Measurements from ENCODE around the gene CRYGN. TPM values are rescaled to one million over a fixed set of nuclear protein-coding genes. Genes with fewer than 3 reads are reported as not detected.

The CRYGN gene
- total and polyA plus RNA-seq, 9 of the 15 experiments (the other 6 are each of a cell fraction or from before 2014, with no cell fraction given), result not detected

DNA sequence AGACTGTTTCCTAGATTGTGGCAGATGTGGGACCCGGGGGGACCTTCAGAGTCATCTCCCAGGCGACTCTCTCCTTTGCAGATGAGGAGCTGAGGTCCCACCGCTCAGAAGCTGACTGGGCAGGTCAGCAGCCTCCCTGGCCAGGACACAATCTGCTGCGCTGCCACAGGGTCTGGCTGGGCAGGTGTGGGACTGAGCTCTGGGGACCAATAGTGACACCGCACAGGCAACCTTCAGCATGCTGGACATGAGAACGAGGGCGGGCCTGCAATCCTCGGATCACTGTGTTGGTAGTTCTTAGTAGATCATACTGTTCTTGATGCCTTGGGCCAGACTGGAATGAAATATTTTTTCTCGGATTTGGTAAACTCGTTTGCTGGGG lies 20.5 kb upstream of the CRYGN start:
- H4K20me1 ChIP-seq (replicated peaks; ENCODE audit: control insufficient read depth, insufficient read depth, low read length), result no peaks in the 10 kb centered on the region
- WGBS (ENCODE audit: insufficient coverage, low coverage, missing lambda C conversion rate), result 31% methylated on average over 10 of the region's 10 CpGs
- H3K79me2 ChIP-seq (ENCODE audit: control insufficient read depth, insufficient read depth, low read length), result no peaks in the 10 kb centered on the region
- peaks cover 4% of the 10 kb centered on the region for H3K36me3 ChIP-seq (ENCODE audit: control insufficient read depth, insufficient read depth, low read length)
- in situ Hi-C loops (cut with MboI), result no loop called here
- BruUV-seq (replicated peaks), result no TSS peak
- no peaks in the 10 kb centered on the region for H3K4me1 ChIP-seq (replicated peaks in 1 of 2; ENCODE audit: control insufficient read depth in 2 of 2, insufficient read depth in 2 of 2, low read length in 2 of 2)
- FAIRE-seq, result no peak
- ATAC-seq, result no peak; the same call in 2 of the 3 replicates
- intact Hi-C loops (cut with micrococcal nuclease), result no loop called here
- peaks cover 36 to 50% of the 10 kb centered on the region in 2 experiments; a peak in 4 of 5 replicates for H3K27me3 ChIP-seq (ENCODE audit: control insufficient read depth in 2 of 2, insufficient read depth in 2 of 2, low read length in 2 of 2)
- H3K4me3 ChIP-seq, result no peak overlapping the region
- no peak overlapping the region for H2AFZ ChIP-seq (ENCODE audit: low read depth, low read length)
- no peak overlapping the region for H3K9ac ChIP-seq (ENCODE audit: insufficient read depth in 1 of 2, low read depth in 2 of 2, low read length in 2 of 2)
- ChIA-PET POLR2A (interaction anchor here (1.8 kb wide), 1 partner anchor 9 kb away, joined by 10 read pairs; no protein-coding TSS in a partner anchor), CTCF (ENCODE audit: low intra/inter-chr PET ratio) (no interaction called here)
- H3K9me1 ChIP-seq (ENCODE audit: control insufficient read depth, insufficient read depth, low read length), result no peaks in the 10 kb centered on the region
- DNase-seq (ENCODE audit: extremely low read depth in 1 of 4, low spot score in 3 of 4), result no peak
- H3K4me2 ChIP-seq (ENCODE audit: insufficient read depth, low read length), result no peak overlapping the region
- no peak overlapping the region for H3K27ac ChIP-seq (ENCODE audit: extremely low read depth, low read depth, low read length)
- peaks cover 8% of the 10 kb centered on the region for H3K9me3 ChIP-seq (replicated peaks; ENCODE audit: control insufficient read depth, insufficient read depth, low read depth, low read length)
- no peak for TF ChIP-seq RREB1 (CRISPR knock-in tag; IDR thresholded peaks at IDR 0.05)
- no peak for TF ChIP-seq SFPQ (IDR thresholded peaks at IDR 0.05; ENCODE audit: low read depth, low read length)
- no peak for TF ChIP-seq ZNF217 (CRISPR knock-in tag; IDR thresholded peaks at IDR 0.05)
- TF ChIP-seq SMC3 (conservative IDR thresholded peaks at IDR 0.05; ENCODE audit: insufficient read depth, low read depth, low read length), result no peak
- no peak for TF ChIP-seq ZNF143 (CRISPR knock-in tag; IDR thresholded peaks at IDR 0.05)
- TF ChIP-seq MYBL2 (IDR thresholded peaks at IDR 0.05; ENCODE audit: low read depth), result no peak
- TF ChIP-seq MYBL2 (CRISPR knock-in tag; IDR thresholded peaks at IDR 0.05; ENCODE audit: borderline replicate concordance), result no peak
- TF ChIP-seq ZNF609 (CRISPR knock-in tag; IDR thresholded peaks at IDR 0.05; ENCODE audit: borderline replicate concordance), result no peak
- TF ChIP-seq CCAR2 (IDR thresholded peaks at IDR 0.05; ENCODE audit: low read depth, low read length), result no peak
